Measurements from ENCODE around the gene LDB2. TPM values are rescaled to one million over a fixed set of nuclear protein-coding genes. Genes with fewer than 3 reads are reported as not detected.

LDB2 gene
- total and polyA plus RNA-seq, 2 donors (not counting 1 experiment from before 2014, with no cell fraction given) = not detected

DNA sequence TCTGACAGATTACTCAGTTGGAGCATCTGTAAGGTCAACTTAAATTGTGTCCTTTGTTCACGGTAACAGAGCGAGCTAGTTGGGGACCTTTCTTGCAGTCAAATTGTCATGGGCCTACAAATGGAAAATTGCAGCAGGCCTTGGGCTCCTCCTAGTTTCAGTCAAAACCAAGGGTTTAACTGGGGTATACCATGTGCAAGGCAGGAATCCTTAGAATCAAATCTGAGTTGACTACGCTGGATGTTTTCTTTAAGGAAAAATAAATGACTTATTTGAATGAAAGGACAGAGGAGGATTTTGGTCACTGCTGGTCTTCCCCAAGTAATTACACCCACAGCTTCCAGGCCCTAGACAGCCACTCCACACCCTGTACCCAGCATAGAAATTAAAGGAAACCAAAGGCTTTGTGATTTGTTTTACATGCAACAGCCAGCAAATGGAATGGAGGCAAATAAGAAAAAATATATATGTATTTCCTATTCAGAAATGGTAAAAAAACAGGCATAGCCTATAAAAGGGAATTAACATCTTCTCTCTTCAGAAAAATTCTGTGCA lies 307.1 kb downstream of the LDB2 start:
- H3K4me2 ChIP-seq (replicated peaks; ENCODE audit: low read depth, low read length, poor library complexity, severe bottlenecking) = no peak overlapping the region
- H3K27me3 Mint-ChIP-seq = no peaks in the 10 kb centered on the region
- H3K79me2 ChIP-seq (ENCODE audit: control insufficient read depth, insufficient read depth, low read length) = no peaks in the 10 kb centered on the region
- no peaks in the 10 kb centered on the region for H3K36me3 ChIP-seq (replicated peaks in 1 of 2; ENCODE audit: control extremely low read depth in 1 of 2, control insufficient read depth in 1 of 2, extremely low read depth in 1 of 2, insufficient read depth in 2 of 2, low read length in 1 of 2)
- intact Hi-C loops (cut with micrococcal nuclease) = no loop called here
- H3K27ac Mint-ChIP-seq = no peak overlapping the region
- DNase-seq (no peak), ATAC-seq (ENCODE audit: low read depth) (no peak)
- H3K9ac ChIP-seq (ENCODE audit: low read length) = no peak overlapping the region
- POLR2A ChIA-PET = no interaction called here
- TF ChIP-seq CTCF (IDR thresholded peaks at IDR 0.05) (no peak), EZH2 (IDR thresholded peaks at IDR 0.05; ENCODE audit: borderline replicate concordance, insufficient read depth, low read depth, low read length, poor library complexity, severe bottlenecking) (no peak)
- WGBS (ENCODE audit: insufficient coverage) = 91% methylated on average over 2 of the region's 3 CpGs
- no peaks in the 10 kb centered on the region for H3K9me3 Mint-ChIP-seq (ENCODE audit: insufficient read depth)
- no peaks in the 10 kb centered on the region for H3K4me1 Mint-ChIP-seq
- H4K20me1 ChIP-seq (ENCODE audit: control insufficient read depth, insufficient read depth, low read length, poor library complexity, severe bottlenecking) = no peaks in the 10 kb centered on the region
- H2AFZ ChIP-seq (ENCODE audit: insufficient read depth, low read depth, low read length, poor library complexity, severe bottlenecking) = no peak overlapping the region
- no peaks in the 10 kb centered on the region for H3K27me3 ChIP-seq (replicated peaks in 1 of 4; ENCODE audit: control extremely low read depth in 1 of 4, control insufficient read depth in 3 of 4, insufficient read depth in 4 of 4, low read length in 3 of 4)
- no peak overlapping the region for H3K27ac ChIP-seq (ENCODE audit: low read length in 2 of 2)
- CTCF ChIA-PET = no interaction called here
- no peaks in the 10 kb centered on the region for H3K9me3 ChIP-seq (ENCODE audit: control extremely low read depth in 1 of 3, control insufficient read depth in 2 of 3, insufficient read depth in 1 of 3, low read length in 2 of 3)
- H3K4me3 Mint-ChIP-seq = no peak overlapping the region
- no peak overlapping the region for H3K4me3 ChIP-seq (ENCODE audit: control extremely low read depth in 1 of 5, extremely low read depth in 1 of 5, insufficient read depth in 1 of 5, low read depth in 2 of 5, low read length in 4 of 5)
- H3K4me1 ChIP-seq (ENCODE audit: control insufficient read depth in 2 of 2, insufficient read depth in 2 of 2, low read length in 2 of 2) = no peaks in the 10 kb centered on the region

DNA sequence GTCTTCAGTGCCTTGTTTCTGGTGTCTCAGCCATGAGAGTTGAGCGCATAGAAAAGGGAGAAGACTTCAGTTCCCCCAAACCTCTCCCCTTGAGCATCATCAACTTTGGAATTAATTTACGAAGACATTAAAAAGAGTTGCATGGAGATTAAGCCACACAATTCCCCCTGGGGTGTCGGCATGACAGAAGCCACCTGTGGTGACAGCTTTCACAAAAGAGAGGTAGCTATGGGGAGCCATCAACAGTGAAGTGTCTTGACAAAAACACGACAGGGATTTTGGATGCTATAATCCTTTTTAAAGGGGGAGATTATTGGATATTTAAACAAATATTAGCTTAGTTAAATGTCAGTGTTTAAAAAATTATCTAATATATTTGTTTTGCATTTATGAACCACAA lies 307.6 kb downstream of the LDB2 start:
- Histone ChIP-seq H3K27me3 (replicated peaks in 1 of 4; ENCODE audit: control extremely low read depth in 1 of 4, control insufficient read depth in 3 of 4, insufficient read depth in 4 of 4, low read length in 3 of 4) (no peaks in the 10 kb centered on the region), H3K4me3 (ENCODE audit: control extremely low read depth in 1 of 5, extremely low read depth in 1 of 5, insufficient read depth in 1 of 5, low read depth in 2 of 5, low read length in 4 of 5) (no peak overlapping the region), H3K4me1 (ENCODE audit: control insufficient read depth in 2 of 2, insufficient read depth in 2 of 2, low read length in 2 of 2) (no peaks in the 10 kb centered on the region), H3K27ac (ENCODE audit: low read length in 2 of 2) (no peak overlapping the region), H3K9ac (ENCODE audit: low read length) (no peak overlapping the region), H3K9me3 (ENCODE audit: control extremely low read depth in 1 of 3, control insufficient read depth in 2 of 3, insufficient read depth in 1 of 3, low read length in 2 of 3) (no peaks in the 10 kb centered on the region), H3K79me2 (ENCODE audit: control insufficient read depth, insufficient read depth, low read length) (no peaks in the 10 kb centered on the region), H4K20me1 (ENCODE audit: control insufficient read depth, insufficient read depth, low read length, poor library complexity, severe bottlenecking) (no peaks in the 10 kb centered on the region), H3K4me2 (replicated peaks; ENCODE audit: low read depth, low read length, poor library complexity, severe bottlenecking) (no peak overlapping the region), H3K36me3 (replicated peaks in 1 of 2; ENCODE audit: control extremely low read depth in 1 of 2, control insufficient read depth in 1 of 2, extremely low read depth in 1 of 2, insufficient read depth in 2 of 2, low read length in 1 of 2) (no peaks in the 10 kb centered on the region), H2AFZ (ENCODE audit: insufficient read depth, low read depth, low read length, poor library complexity, severe bottlenecking) (no peak overlapping the region)
- CTCF ChIA-PET = no interaction called here
- TF ChIP-seq EZH2 (IDR thresholded peaks at IDR 0.05; ENCODE audit: borderline replicate concordance, insufficient read depth, low read depth, low read length, poor library complexity, severe bottlenecking) (no peak), CTCF (IDR thresholded peaks at IDR 0.05) (no peak)
- Mint-ChIP-seq H3K9me3 (ENCODE audit: insufficient read depth) (no peaks in the 10 kb centered on the region), H3K27me3 (no peaks in the 10 kb centered on the region), H3K4me1 (no peaks in the 10 kb centered on the region), H3K4me3 (no peak overlapping the region), H3K27ac (no peak overlapping the region)
- WGBS (ENCODE audit: insufficient coverage) = 100% methylated on average over 1 of the region's 4 CpGs
- no peak for ATAC-seq (ENCODE audit: low read depth)
- intact Hi-C loops (cut with micrococcal nuclease) = no loop called here
- POLR2A ChIA-PET = no interaction called here
- DNase-seq = no peak
